IPS-18c (cell line): Measurements from ENCODE around the gene HIF1A.

ENCODE experiments used
- H3K4me3 ChIP-seq: 2 replicates; pipeline ENCODE4 v1.7.0; 2013; ENCODE audit warnings: low read depth, mild to moderate bottlenecking, low read length, moderate library complexity; ENCODE audit not compliant: insufficient read depth
- H3K9me3 ChIP-seq: one replicate; pipeline ENCODE4 v1.6.1; 2013; ENCODE audit warnings: mild to moderate bottlenecking, low read length, moderate library complexity; ENCODE audit not compliant: control insufficient read depth, insufficient read depth

HIF1A gene

DNA sequence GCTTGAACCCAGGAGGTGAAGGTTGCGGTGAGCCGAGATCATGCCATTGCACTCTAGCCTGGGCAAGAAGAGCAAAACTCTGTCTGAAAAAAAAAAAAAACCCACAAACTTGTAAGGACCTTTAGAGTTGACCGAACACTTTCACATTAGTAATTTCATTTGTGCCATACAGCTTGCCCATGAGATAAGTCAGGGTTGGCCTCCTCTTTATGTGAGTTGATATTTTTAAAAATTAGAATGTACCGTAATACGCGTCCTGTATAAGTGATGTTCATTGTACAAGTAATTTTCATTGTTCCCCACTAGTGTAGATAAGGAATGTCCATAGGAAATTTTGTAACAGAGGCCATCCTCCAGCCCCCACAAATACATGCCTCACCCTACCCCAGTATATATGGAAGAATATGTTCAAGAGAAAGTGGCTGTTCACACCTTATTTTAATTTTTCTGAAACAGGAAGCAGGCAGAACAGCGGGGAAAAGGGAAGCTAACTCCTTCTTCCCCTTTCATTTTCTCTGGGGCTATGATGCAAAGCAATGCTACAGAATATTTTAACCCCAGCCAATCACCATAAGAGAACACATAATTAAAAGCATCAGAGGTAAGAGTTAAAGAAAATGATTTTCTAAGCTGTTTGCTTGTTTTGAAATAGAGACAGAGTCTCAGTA lies 31.9 kb upstream of the HIF1A start:
- Histone ChIP-seq H3K4me3 (no peak overlapping the region), H3K9me3 (no peaks in the 10 kb centered on the region)

DNA sequence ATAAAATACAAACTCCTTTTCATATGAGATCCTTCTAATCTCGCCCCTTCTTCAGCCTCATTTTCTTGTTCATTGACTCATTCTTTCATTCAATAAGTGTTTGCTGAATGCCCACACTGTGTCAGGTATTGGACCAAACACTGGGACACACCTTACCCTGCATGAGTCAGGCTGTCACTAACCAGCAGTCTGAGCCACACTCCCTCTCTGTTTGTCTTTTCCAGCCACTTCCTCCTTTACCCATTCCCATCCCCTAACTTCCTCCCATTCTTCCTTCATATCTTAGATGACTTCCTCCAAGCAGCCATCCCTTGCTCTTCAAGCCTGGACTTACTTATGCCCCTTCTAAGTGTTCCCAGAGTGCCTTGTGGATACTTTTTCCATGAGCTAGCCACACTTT lies 27.0 kb upstream of the HIF1A start:
- Histone ChIP-seq H3K9me3 (no peaks in the 10 kb centered on the region), H3K4me3 (no peak overlapping the region)

GRCh38 chr14:61670576-61670975 lies 24.7 kb upstream of the HIF1A start:
- no peak overlapping the region for H3K4me3 ChIP-seq
- no peaks in the 10 kb centered on the region for H3K9me3 ChIP-seq

DNA sequence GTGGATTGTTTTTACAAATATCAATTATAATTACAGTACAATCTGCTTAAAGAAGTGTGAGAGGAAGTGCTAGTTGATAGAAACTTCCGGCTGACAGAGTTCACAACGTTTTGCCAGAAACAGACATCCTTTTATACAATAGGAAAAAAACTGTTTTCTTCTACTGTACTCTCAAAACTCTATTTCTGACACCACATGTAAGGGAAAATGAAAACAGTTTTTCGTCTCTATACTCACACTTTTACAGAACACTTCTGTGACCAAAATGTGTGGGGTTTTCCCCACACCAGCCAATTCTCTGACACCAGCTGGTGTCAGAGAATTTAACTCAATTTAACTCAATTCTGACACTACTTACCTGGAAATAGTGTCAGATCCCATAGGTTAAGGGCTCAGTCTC lies 24.2 kb upstream of the HIF1A start:
- no peak overlapping the region for H3K4me3 ChIP-seq

DNA sequence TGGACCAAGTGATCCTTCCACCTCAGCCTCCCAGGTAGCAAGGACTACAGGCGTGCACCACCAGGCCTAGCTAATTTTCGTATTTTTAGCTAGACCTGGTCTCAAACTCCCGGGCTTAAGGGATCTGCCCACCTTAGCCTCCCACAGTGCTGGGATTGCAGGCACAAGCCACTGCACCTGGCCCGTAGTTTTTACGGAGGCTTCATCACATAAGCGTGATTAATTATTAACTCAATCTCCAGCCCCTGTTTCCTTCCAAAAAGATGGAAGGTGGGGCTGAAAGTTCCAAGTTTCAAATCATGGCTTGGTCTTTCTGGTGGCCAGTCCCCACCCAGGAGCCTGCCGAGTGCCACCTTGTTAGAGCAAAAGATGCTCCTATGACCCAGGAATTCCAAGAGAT lies 22.5 kb upstream of the HIF1A start:
- no peaks in the 10 kb centered on the region for H3K9me3 ChIP-seq
- H3K4me3 ChIP-seq, result no peak overlapping the region

More for the DNA sequence above, 24.2 kb upstream of the HIF1A start:
- no peaks in the 10 kb centered on the region for H3K9me3 ChIP-seq

GRCh38 chr14:61673305-61673704 lies 22.0 kb upstream of the HIF1A start:
- Histone ChIP-seq H3K4me3 (no peak overlapping the region), H3K9me3 (no peaks in the 10 kb centered on the region)

DNA sequence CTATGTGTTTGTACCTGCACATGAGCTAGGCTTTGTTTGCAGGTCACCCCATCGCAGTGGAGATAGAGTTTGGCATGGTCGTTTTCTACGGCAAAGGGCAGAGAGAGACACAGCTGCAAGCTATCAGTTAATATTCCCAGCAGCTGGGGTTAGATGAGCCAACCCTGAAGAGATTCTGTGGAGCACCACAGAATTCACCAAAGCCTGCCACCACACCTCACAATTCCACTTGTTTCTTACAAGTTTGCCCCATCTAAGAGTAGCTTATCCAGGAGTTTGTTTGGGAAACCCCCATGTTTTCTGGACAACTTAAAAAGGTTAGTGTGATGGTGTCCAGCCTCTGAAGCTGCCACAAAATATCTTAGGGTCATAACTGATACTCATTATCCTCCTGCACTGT lies 20.0 kb upstream of the HIF1A start:
- Histone ChIP-seq H3K9me3 (no peaks in the 10 kb centered on the region), H3K4me3 (no peak overlapping the region)

GRCh38 chr14:61677479-61677878 lies 17.8 kb upstream of the HIF1A start:
- Histone ChIP-seq H3K4me3 (no peak overlapping the region), H3K9me3 (no peaks in the 10 kb centered on the region)

- Histone ChIP-seq H3K9me3 (no peaks in the 10 kb centered on the region), H3K4me3 (no peak overlapping the region)
Observed at GRCh38 chr14:61678975-61679374, 16.3 kb upstream of the HIF1A start.

GRCh38 chr14:61681413-61681812 lies 13.9 kb upstream of the HIF1A start:
- no peak overlapping the region for H3K4me3 ChIP-seq
- H3K9me3 ChIP-seq, result no peaks in the 10 kb centered on the region

- H3K9me3 ChIP-seq, result no peaks in the 10 kb centered on the region
- H3K4me3 ChIP-seq, result no peak overlapping the region
Observed at GRCh38 chr14:61683108-61683507, 12.2 kb upstream of the HIF1A start.

DNA sequence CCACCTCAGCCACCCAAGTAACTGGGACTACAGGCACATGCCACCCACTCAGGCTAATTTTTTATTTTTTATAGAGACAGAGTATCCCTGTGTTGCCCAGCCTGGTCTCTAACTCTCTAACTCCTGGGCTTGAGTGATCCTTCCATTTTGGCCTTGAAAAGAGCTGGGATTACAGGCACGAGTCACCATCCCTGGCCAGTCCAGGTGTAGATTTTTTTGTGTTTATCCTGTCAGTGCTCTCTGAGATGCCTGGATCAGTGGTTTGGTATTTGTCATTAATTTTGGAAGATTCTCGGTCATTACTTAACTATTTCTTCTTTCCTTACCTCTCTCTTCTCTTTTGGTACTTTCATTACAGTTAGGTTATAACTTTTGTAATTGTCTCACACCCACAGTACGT lies 5.3 kb upstream of the HIF1A start:
- no peaks in the 10 kb centered on the region for H3K9me3 ChIP-seq
- no peak overlapping the region for H3K4me3 ChIP-seq

DNA sequence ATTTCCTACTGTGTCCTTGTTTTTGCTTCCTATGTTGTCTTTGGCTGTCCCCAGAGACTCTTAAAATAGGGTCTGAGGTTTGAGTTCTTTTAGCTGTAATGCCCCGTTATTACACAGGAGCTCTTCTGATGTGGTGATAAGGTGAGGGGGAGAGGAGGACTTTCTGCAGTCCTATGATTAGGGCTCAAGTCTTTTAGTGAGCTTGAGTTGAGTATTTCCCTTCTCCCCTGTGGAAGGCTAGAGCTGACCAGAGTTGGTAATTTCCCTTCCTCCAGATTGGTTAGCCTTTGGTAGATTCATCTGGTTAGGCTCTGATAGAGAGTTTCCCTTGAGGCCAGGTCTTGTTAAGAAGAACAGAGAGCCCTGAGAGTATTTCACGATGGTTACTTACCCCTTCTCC lies 4.3 kb upstream of the HIF1A start:
- no peaks in the 10 kb centered on the region for H3K9me3 ChIP-seq
- H3K4me3 ChIP-seq, result no peak overlapping the region

DNA sequence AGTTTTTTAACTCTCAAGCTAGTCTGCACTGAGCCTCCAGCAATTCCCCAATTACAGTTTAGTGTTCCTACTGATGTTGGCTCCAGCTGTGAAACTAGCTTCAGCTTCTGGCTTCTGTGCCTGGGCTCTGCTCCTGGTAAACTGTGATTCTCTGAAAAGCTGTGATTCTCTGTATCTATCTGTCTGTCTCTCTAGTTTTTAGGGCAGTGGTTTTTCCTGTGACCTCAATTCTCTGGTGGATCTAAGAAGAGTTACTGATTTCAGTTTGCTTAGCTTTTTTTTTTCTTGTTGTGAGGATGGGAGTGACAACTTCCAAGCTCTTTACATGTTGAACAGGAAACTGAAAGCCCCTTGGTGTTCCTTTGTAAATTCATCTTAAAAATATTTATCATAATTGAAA lies 3.8 kb upstream of the HIF1A start:
- no peak overlapping the region for H3K4me3 ChIP-seq
- no peaks in the 10 kb centered on the region for H3K9me3 ChIP-seq

- Histone ChIP-seq H3K4me3 (no peak overlapping the region), H3K9me3 (no peaks in the 10 kb centered on the region)
Observed at GRCh38 chr14:61694039-61694438, 1.3 kb upstream of the HIF1A start.

GRCh38 chr14:61695695-61696527 lies 598 bp downstream of the HIF1A start:
- H3K9me3 ChIP-seq, result no peaks in the 10 kb centered on the region
- H3K4me3 ChIP-seq, result peak overlapping the region; percentile 96

- no peaks in the 10 kb centered on the region for H3K9me3 ChIP-seq
- peak overlapping the region; percentile 96 for H3K4me3 ChIP-seq
Observed at GRCh38 chr14:61696753-61697318, 1.5 kb downstream of the HIF1A start.
